Stimulated activated naive B cell treated with anti-CD40 and anti-IgM and Interleukin-4, amounts not matched to agents 10 μg/mL and 1 μg/mL and 100 μg/mL, for 72 hours (primary cell): ENCODE measurements around the gene SERINC5.
"Not testable (repeated sequence)": the region's sequence is repeated elsewhere in the genome, so short reads cannot be mapped to it uniquely, and the experiment has no call there.

Experiments used
- ATAC-seq, 2 donors: fragments of 150-1000 bp; cut with Tn5 transposase; replicated peaks; 2 replicates each; pipeline ENCODE4 v1.10.0; 2021; ENCODE audit warnings: moderate library complexity in 1 of 2
- DNase-seq: peaks from one replicate; pipeline ENCODE4 v3.0.0; 2021
- H3K27ac Mint-ChIP-seq: one replicate; pipeline ENCODE4 v1.8.0; 2022; ENCODE audit warnings: mild to moderate bottlenecking, mixed read lengths
- H3K27me3 Mint-ChIP-seq, 2 donors: one replicate each; pipeline ENCODE4 v1.8.0; 2022; ENCODE audit warnings: mixed read lengths in 2 of 2
- H3K36me3 Mint-ChIP-seq, 2 donors: one replicate each; pipeline ENCODE4 v1.8.0; 2022; ENCODE audit warnings: mixed read lengths in 2 of 2, mild to moderate bottlenecking in 1 of 2
- H3K4me1 Mint-ChIP-seq, 2 donors: one replicate each; pipeline ENCODE4 v1.8.0; 2022; ENCODE audit warnings: mixed read lengths in 2 of 2, mild to moderate bottlenecking in 1 of 2
- H3K4me3 Mint-ChIP-seq, 2 donors: one replicate each; pipeline ENCODE4 v1.8.0; 2022; ENCODE audit warnings: mild to moderate bottlenecking in 2 of 2, mixed read lengths in 2 of 2, moderate library complexity in 1 of 2
- H3K9me3 Mint-ChIP-seq, 2 donors: one replicate each; pipeline ENCODE4 v1.8.0; 2022; ENCODE audit warnings: mixed read lengths in 2 of 2, mild to moderate bottlenecking in 1 of 2

The SERINC5 gene

GRCh38 chr5:80105698-80106439, 150.0 kb downstream of the SERINC5 start:
- Mint-ChIP-seq H3K27ac (no peak overlapping the region), H3K4me1 (peaks cover 27 to 32% of the 10 kb centered on the region in 2 donors), H3K4me3 (no peak overlapping the region), H3K27me3 (peaks cover 0 to 14% of the 10 kb centered on the region in 2 donors), H3K9me3 (peaks cover 0 to 1% of the 10 kb centered on the region in 2 donors), H3K36me3 (peaks cover 0 to 2% of the 10 kb centered on the region in 2 donors)
- ATAC-seq = no peak
- no peak for DNase-seq

DNA sequence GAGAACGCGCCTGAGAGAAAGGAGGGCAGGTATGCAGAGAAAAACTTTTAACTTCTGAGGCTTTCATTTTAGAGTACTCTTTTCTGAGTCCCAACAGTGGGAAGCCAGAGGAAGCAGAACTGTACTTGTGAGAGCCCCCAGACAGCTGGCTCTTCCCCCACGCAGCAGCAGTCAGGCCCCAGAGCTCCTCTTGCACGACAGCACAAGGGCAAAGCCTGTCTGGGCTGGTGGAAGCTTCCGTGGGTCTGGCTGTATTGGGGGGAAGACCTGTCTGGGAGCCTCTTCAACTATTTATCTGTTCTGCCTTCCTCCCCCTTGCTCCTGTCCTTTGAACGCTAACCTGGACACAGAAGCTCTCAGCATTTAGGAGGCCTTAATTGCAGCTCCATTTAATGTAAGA, 152.5 kb downstream of the SERINC5 start:
- peaks cover 0 to 1% of the 10 kb centered on the region in 2 donors for H3K9me3 Mint-ChIP-seq
- peaks cover 0 to 9% of the 10 kb centered on the region in 2 donors for H3K27me3 Mint-ChIP-seq
- ATAC-seq (peak; percentile 50 to 53), DNase-seq (no peak)
- peaks cover 18 to 22% of the 10 kb centered on the region in 2 donors for H3K4me1 Mint-ChIP-seq
- H3K36me3 Mint-ChIP-seq = peaks cover 0 to 2% of the 10 kb centered on the region in 2 donors
- no peak overlapping the region for H3K4me3 Mint-ChIP-seq
- H3K27ac Mint-ChIP-seq = no peak overlapping the region

DNA sequence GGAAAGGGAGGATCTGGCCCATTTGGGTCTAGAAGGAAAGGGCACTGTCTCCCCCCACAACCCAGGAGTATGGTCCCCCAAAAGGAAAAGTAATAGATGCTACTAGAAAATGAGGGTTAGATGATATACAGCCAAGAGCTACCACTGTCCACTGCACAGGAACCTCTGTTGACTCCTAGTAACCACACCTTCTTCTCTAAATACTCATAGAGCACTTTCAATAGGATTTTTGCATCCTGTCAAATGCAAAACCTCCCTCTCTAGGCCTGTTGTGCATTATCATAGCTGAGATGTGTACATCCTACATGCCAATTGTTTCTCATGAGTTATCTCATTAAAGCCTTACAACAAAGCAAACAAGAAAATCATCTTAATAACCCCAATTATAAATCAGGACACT, 153.9 kb downstream of the SERINC5 start:
- Mint-ChIP-seq H3K27me3 (peaks cover 0 to 9% of the 10 kb centered on the region in 2 donors), H3K9me3 (peaks cover 0 to 1% of the 10 kb centered on the region in 2 donors), H3K4me3 (no peak overlapping the region), H3K4me1 (peaks cover 18 to 22% of the 10 kb centered on the region in 2 donors), H3K27ac (no peak overlapping the region), H3K36me3 (no peaks in the 10 kb centered on the region)
- DNase-seq = no peak
- ATAC-seq = peak in 1 of 2 donors; percentile 47

GRCh38 chr5:80097451-80097850, 158.4 kb downstream of the SERINC5 start:
- ATAC-seq = no peak
- no peaks in the 10 kb centered on the region for H3K27me3 Mint-ChIP-seq
- H3K36me3 Mint-ChIP-seq = no peaks in the 10 kb centered on the region
- no peak for DNase-seq
- H3K4me1 Mint-ChIP-seq = no peaks in the 10 kb centered on the region
- no peak overlapping the region for H3K27ac Mint-ChIP-seq
- H3K4me3 Mint-ChIP-seq = no peak overlapping the region
- H3K9me3 Mint-ChIP-seq = no peaks in the 10 kb centered on the region

- no peak overlapping the region for H3K4me3 Mint-ChIP-seq
- no peak overlapping the region for H3K27ac Mint-ChIP-seq
- no peaks in the 10 kb centered on the region for H3K9me3 Mint-ChIP-seq
- H3K36me3 Mint-ChIP-seq = no peaks in the 10 kb centered on the region
- DNase-seq (no peak), ATAC-seq (no peak)
- H3K27me3 Mint-ChIP-seq = no peaks in the 10 kb centered on the region
- H3K4me1 Mint-ChIP-seq = peaks cover 0 to 2% of the 10 kb centered on the region in 2 donors
Measured at GRCh38 chr5:80094236-80094738, 161.6 kb downstream of the SERINC5 start.

GRCh38 chr5:80093796-80094195, 162.1 kb downstream of the SERINC5 start:
- DNase-seq = no peak
- no peak overlapping the region for H3K4me3 Mint-ChIP-seq
- no peak for ATAC-seq
- H3K4me1 Mint-ChIP-seq = peaks cover 0 to 2% of the 10 kb centered on the region in 2 donors
- no peaks in the 10 kb centered on the region for H3K36me3 Mint-ChIP-seq
- H3K9me3 Mint-ChIP-seq = no peaks in the 10 kb centered on the region
- H3K27me3 Mint-ChIP-seq = no peaks in the 10 kb centered on the region
- no peak overlapping the region for H3K27ac Mint-ChIP-seq

DNA sequence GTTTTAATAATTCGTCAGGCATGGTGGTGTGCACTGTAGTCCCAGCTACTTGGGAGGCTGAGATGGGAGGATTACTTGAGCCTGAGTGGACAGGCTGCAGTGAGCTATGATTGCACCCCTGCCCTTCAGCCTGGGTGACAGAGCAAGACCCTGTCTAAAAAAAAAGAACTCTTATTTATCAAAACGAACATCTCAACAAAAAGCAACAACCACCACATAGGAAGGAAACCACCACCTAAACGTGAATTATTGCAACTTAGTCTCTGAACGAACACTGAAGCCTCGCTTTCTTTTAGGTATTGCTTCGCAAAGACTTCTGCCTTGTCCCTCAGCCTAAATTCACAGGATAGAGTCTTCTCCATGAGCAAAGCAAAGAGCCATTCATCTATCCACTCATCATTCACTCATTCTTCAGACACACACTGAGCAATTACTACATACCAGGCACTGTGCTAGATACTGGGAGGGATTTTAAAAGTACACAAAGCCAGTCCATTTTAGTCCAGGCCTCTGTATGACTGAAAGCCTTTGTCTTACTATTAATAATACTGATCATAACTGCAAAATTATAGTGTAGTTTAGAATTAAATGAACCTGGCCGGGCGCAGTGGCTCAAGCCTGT, 163.3 kb downstream of the SERINC5 start:
- no peak overlapping the region for H3K27ac Mint-ChIP-seq
- H3K27me3 Mint-ChIP-seq = no peaks in the 10 kb centered on the region
- ATAC-seq = no peak
- no peaks in the 10 kb centered on the region for H3K9me3 Mint-ChIP-seq
- H3K4me1 Mint-ChIP-seq = peaks cover 0 to 2% of the 10 kb centered on the region in 2 donors
- H3K36me3 Mint-ChIP-seq = no peaks in the 10 kb centered on the region
- no peak overlapping the region for H3K4me3 Mint-ChIP-seq
- DNase-seq = no peak

DNA sequence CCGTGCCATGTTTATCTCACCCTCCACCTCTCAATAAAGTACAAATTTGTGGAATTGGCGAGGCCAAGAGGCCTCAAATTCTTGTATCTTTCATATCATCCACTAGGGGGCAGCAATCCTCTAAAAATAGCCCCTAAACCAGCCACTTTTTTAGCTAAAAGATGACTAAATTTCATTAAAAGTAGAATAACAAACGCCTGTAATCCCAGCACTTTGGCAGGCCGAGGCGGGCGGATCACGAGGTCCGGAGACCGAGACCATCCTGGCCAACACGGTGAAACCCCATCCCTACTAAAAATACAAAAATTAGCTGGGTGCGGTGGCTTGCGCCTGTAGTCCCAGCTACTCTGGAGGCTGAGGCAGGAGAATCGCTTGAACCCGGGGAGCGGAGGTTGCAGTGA, 164.1 kb downstream of the SERINC5 start:
- H3K4me3 Mint-ChIP-seq, H3K9me3 Mint-ChIP-seq, H3K4me1 Mint-ChIP-seq, H3K27me3 Mint-ChIP-seq, DNase-seq, H3K36me3 Mint-ChIP-seq: not testable (repeated sequence)
- peak overlapping the region; percentile 65 for H3K27ac Mint-ChIP-seq
- ATAC-seq = peak; percentile 73 to 75

DNA sequence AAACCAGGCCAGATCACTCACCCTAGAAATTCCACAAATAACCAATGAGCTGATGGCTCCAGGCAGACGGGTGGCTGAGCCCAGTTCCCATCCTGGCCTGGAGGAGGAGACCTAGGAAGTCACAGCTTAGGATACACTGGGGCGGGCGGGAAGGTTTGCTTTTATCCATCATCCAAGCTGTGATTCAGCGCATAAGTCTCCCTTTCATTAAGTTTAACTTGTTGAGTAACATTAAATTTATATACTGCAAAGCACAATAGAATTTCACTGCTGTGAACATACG, 165.0 kb downstream of the SERINC5 start:
- H3K4me1 Mint-ChIP-seq = peaks cover 0 to 2% of the 10 kb centered on the region in 2 donors

DNA sequence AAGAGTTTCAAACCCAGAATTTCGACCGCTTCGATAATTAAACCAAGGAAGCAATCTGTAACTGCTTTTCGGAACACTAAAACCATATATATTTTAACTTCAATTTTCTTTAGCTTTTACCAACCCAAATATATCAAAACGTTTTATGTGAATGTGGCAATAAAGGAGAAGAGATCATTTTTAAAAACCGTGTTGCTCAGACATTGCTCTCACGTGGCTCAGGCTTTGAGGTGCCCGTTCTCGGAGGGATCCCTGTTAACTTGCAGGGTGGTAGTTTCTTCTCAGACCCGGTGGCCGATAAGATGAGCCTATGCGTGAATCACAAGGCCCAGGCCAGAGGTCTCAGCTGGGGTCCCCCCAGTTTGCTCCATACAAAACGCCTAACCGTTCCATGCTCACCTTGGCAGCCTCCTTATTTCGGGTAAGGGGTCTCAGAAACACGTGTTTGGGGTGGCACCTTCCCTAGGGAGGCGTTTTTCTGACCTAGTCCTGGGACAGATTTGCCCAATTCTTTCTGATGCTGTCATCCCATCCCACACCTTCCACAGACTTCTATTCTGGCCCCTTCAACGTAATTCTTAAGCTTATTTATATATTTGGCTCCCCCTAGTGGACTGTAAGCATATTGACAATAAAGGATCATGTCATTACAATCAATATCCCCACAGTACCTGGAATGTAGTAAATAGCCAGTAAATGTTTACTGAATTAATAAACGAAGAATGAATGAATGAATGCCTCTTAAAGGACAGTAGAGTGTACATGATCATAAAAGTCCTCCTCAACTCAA, 172.6 kb downstream of the SERINC5 start:
- peaks cover 2 to 5% of the 10 kb centered on the region in 2 donors for H3K4me1 Mint-ChIP-seq
- peaks cover 0 to 5% of the 10 kb centered on the region in 2 donors for H3K27me3 Mint-ChIP-seq
- H3K4me3 Mint-ChIP-seq = peak overlapping the region; percentile 76 to 78
- ATAC-seq (peak; percentile 74 to 78), DNase-seq (no peak)
- no peaks in the 10 kb centered on the region for H3K9me3 Mint-ChIP-seq
- H3K36me3 Mint-ChIP-seq = no peaks in the 10 kb centered on the region
- peak overlapping the region; percentile 59 for H3K27ac Mint-ChIP-seq

More for the DNA sequence above, 165.0 kb downstream of the SERINC5 start:
- no peaks in the 10 kb centered on the region for H3K36me3 Mint-ChIP-seq
- no peaks in the 10 kb centered on the region for H3K9me3 Mint-ChIP-seq
- ATAC-seq (no peak), DNase-seq (no peak)
- no peak overlapping the region for H3K27ac Mint-ChIP-seq
- H3K4me3 Mint-ChIP-seq = no peak overlapping the region
- peaks cover 0 to under 1% of the 10 kb centered on the region in 2 donors for H3K27me3 Mint-ChIP-seq

- peak overlapping the region; percentile 76 to 78 for H3K4me3 Mint-ChIP-seq
- DNase-seq (peak; percentile 29), ATAC-seq (peak; percentile 77 to 82)
- no peak overlapping the region for H3K27ac Mint-ChIP-seq
- H3K36me3 Mint-ChIP-seq = no peaks in the 10 kb centered on the region
- no peaks in the 10 kb centered on the region for H3K9me3 Mint-ChIP-seq
- peaks cover 0 to 5% of the 10 kb centered on the region in 2 donors for H3K27me3 Mint-ChIP-seq
- H3K4me1 Mint-ChIP-seq = peaks cover 2 to 5% of the 10 kb centered on the region in 2 donors
Measured at GRCh38 chr5:80082731-80083100, 173.1 kb downstream of the SERINC5 start.

DNA sequence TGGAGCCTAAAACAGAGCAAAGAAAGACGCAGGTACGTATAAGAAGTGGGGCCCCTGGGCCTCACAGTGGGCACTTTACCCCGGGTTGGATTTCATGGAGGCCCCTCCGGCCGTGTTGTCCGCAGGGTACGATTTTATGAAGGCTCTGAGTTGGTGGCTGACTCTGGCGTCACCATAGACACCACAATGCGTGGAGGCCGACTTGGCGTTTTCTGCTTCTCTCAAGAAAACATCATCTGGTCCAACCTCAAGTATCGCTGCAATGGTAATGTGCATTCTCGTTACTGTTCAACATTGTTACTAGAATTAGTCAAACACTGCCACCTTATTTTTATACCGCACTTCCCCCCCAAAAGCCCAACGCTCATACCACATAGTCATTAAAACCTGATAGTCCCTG, 173.6 kb downstream of the SERINC5 start:
- H3K27ac Mint-ChIP-seq = no peak overlapping the region
- no peaks in the 10 kb centered on the region for H3K36me3 Mint-ChIP-seq
- H3K4me1 Mint-ChIP-seq = peaks cover 2 to 5% of the 10 kb centered on the region in 2 donors
- DNase-seq = no peak
- ATAC-seq = no peak
- H3K4me3 Mint-ChIP-seq = no peak overlapping the region
- H3K9me3 Mint-ChIP-seq = no peaks in the 10 kb centered on the region
- H3K27me3 Mint-ChIP-seq = peaks cover 0 to 5% of the 10 kb centered on the region in 2 donors

DNA sequence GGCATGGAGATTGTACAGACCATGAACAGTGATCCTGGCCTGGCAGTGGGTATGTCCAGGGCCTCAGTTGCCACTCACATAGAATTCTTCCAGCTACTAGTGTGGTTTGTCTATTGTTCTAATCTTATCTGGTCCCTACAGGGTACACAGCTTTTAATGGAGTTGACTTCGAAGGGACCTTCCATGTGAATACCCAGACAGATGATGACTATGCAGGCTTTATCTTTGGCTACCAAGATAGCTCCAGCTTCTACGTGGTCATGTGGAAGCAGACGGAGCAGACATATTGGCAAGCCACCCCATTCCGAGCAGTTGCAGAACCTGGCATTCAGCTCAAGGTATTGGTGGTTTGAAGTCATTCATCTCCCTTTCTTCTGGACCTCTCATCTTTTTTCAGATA, 176.9 kb downstream of the SERINC5 start:
- ATAC-seq = no peak
- no peak for DNase-seq
- H3K27me3 Mint-ChIP-seq = no peaks in the 10 kb centered on the region
- H3K27ac Mint-ChIP-seq = no peak overlapping the region
- no peaks in the 10 kb centered on the region for H3K9me3 Mint-ChIP-seq
- peaks cover 2 to 5% of the 10 kb centered on the region in 2 donors for H3K4me1 Mint-ChIP-seq
- no peak overlapping the region for H3K4me3 Mint-ChIP-seq
- H3K36me3 Mint-ChIP-seq = no peaks in the 10 kb centered on the region

DNA sequence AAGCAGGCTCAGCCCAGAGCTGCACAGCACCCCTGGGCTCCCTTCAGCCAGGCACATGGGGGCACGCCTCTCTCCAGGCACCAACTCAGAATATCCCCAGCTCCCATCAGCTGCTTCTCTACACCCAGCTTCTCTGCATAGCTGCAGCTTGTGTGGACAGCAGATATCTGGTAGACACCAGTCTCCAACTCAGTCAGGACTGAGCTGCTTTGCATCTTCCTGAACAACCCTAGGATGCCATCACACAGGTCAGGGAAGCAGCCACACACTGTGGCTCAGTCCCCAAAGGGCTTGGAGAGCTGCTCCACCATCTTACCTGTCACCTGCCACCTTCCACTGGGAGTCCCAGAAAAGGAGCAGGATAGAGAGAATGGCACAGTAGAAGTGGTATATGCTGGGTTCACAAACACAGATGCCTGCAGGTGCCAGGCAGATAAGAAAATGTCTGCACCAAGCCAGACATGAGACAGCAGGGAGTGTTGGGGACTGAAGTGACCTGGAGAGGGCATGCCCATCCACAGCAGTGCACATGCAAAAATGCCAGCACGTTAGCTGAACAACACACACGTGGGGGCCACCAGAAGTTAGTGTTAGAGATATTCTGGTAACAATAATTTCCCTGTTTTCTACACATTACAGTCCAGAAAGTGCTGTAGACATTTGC, 178.7 kb downstream of the SERINC5 start:
- Mint-ChIP-seq H3K4me1 (no peaks in the 10 kb centered on the region), H3K27ac (no peak overlapping the region), H3K4me3 (no peak overlapping the region), H3K9me3 (no peaks in the 10 kb centered on the region), H3K27me3 (no peaks in the 10 kb centered on the region), H3K36me3 (no peaks in the 10 kb centered on the region)
- ATAC-seq (no peak), DNase-seq (no peak)
